A673 (cell line): ENCODE data around the gene ZNRF3.

ENCODE experiments used
- EZH2 ChIP-seq: fragments of 200-600 bp; sonication (generic); IDR thresholded peaks from 2 replicates; pipeline ENCODE4 v1.6.1; 2017; ENCODE audit warnings: borderline replicate concordance, low read depth, mild to moderate bottlenecking, mixed read lengths, antibody characterized with exemption, low read length; ENCODE audit not compliant: poor library complexity, severe bottlenecking
- TF ChIP-seq, protein P1 (sequence below): fragments of 300-800, 200-600 bp; sonication (generic); conservative IDR thresholded peaks from 2 replicates; pipeline ENCODE4 v1.5.1; 2017; ENCODE audit warnings: low read depth, mild to moderate bottlenecking, antibody characterized with exemption, low read length, moderate library complexity, mixed read lengths

DNA sequence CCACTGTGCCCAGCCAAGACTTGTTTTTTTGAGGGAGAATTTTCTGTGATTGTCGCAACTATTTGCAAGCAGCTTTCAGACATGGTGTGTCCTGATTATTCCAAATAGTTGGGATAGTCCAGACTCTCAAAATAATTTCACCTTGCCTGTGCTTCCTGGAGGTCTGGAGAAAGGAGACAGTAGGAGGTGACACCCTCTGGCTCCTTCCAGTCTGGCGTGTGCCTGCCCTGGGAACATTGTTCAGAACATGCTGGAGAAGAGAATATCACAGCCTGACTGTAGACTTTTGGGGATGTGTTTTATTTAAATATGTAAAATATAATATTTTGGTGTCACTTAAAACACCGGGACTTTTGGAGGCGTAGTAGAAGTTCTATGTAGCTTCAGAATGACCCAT is 14.9 kb downstream of the ZNRF3 start:
- TF ChIP-seq, protein P1, sequence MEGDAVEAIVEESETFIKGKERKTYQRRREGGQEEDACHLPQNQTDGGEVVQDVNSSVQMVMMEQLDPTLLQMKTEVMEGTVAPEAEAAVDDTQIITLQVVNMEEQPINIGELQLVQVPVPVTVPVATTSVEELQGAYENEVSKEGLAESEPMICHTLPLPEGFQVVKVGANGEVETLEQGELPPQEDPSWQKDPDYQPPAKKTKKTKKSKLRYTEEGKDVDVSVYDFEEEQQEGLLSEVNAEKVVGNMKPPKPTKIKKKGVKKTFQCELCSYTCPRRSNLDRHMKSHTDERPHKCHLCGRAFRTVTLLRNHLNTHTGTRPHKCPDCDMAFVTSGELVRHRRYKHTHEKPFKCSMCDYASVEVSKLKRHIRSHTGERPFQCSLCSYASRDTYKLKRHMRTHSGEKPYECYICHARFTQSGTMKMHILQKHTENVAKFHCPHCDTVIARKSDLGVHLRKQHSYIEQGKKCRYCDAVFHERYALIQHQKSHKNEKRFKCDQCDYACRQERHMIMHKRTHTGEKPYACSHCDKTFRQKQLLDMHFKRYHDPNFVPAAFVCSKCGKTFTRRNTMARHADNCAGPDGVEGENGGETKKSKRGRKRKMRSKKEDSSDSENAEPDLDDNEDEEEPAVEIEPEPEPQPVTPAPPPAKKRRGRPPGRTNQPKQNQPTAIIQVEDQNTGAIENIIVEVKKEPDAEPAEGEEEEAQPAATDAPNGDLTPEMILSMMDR: no peak
- TF ChIP-seq EZH2: no peak
